HepG2 (cell line): ENCODE data around the gene SNX18. TPM values are rescaled to one million over a fixed set of nuclear protein-coding genes. Genes with fewer than 3 reads are reported as not detected.

Source experiments
- AKNA ChIP-seq: sonication (generic); formaldehyde crosslinking; IDR thresholded peaks from 2 replicates; pipeline ENCODE4 v1.4.0; 2020; ENCODE audit warnings: missing genetic modification reagents, borderline replicate concordance
- DMAP1 ChIP-seq: IDR thresholded peaks from 2 replicates; pipeline ENCODE4 v1.6.1; 2016
- MED1 ChIP-seq: sonication (generic); formaldehyde crosslinking; IDR thresholded peaks from 2 replicates; pipeline ENCODE4 v1.4.0; 2020; ENCODE audit warnings: missing genetic modification reagents
- RBM22 ChIP-seq: fragments of 200-400 bp; formaldehyde crosslinking; optimal IDR thresholded peaks from 2 replicates; pipeline ENCODE3; 2017; ENCODE audit warnings: mild to moderate bottlenecking, low read length, moderate library complexity
- ZNF710 ChIP-seq: sonication (generic); formaldehyde crosslinking; IDR thresholded peaks from 2 replicates; pipeline ENCODE4 v1.5.0; 2020; ENCODE audit warnings: mild to moderate bottlenecking, missing genetic modification reagents, borderline replicate concordance
- polyA plus RNA-seq, 8 experiments: library from polyadenylated mRNA; depleted of rRNA in 3 of 8; stranded (reverse) in 7 of 8; unstranded in 1 of 8; fragments of >200 nt; fragmentation: Illumina TruSeq in 4 of 8; extraction: Trizol in 4 of 8; gene quantifications; 2 replicates each; pipeline versions ENCODE4 v1.2.1 to v1.2.3, GENCODE V29; 2011 to 2016; ENCODE audit warnings: low read depth in 4 of 8, missing spikeins in 1 of 8, mixed read lengths in 1 of 8; ENCODE audit not compliant: insufficient read depth in 1 of 8
- total RNA-seq, 5 experiments: library from RNA; depleted of rRNA; stranded (reverse); fragments of >200 nt; fragmentation: Illumina TruSeq; extraction: Trizol; gene quantifications; 2 replicates each; pipeline ENCODE4 v1.2.3, GENCODE V29; 2016; ENCODE audit warnings: low read depth in 1 of 5

SNX18 gene
- total and polyA plus RNA-seq, 2 of the 13 experiments (the other 11 are each of a cell fraction or from before 2014, with no cell fraction given) = 2.3 to 6.2 TPM

GRCh38 chr5:54515634-54516033 is 1.9 kb upstream of the SNX18 start (continued):
- TF ChIP-seq ZNF710 (CRISPR knock-in tag) = no peak
- no peak for TF ChIP-seq DMAP1 (CRISPR knock-in tag)
- TF ChIP-seq AKNA (CRISPR knock-in tag) = no peak
- no peak for TF ChIP-seq MED1 (CRISPR knock-in tag)
- TF ChIP-seq RBM22 = no peak
